K562 (cell line): Measurements from ENCODE around the gene ATXN7L2. TPM values are rescaled to one million over a fixed set of nuclear protein-coding genes. Genes with fewer than 3 reads are reported as not detected.

ENCODE experiments used
- BCLAF1 ChIP-seq, 2 experiments: fragments of 450-650 bp in 1 of 2; IDR thresholded peaks; 2 replicates each; pipeline ENCODE4 v1.6.1; 2011 to 2017; ENCODE audit warnings: low read depth in 2 of 2, antibody characterized with exemption in 1 of 2, borderline replicate concordance in 1 of 2, low read length in 1 of 2, mild to moderate bottlenecking in 1 of 2, mixed read lengths in 1 of 2; ENCODE audit not compliant: control insufficient read depth in 1 of 2
- HOMEZ ChIP-seq: fragments of 250-450 bp; sonication (Bioruptor Pico); IDR thresholded peaks from 2 replicates; pipeline ENCODE4 v1.4.0; 2020; ENCODE audit warnings: mild to moderate bottlenecking, moderate library complexity
- NCOA1 ChIP-seq: fragments of 450-650 bp; IDR thresholded peaks from 2 replicates; pipeline ENCODE4 v1.6.1; 2016; ENCODE audit warnings: low read depth
- ZFPM2 ChIP-seq: fragments of 250-450 bp; sonication (Bioruptor Pico); IDR thresholded peaks from 2 replicates; pipeline ENCODE4 v1.5.1; 2022; ENCODE audit warnings: mild to moderate bottlenecking
- ZNF407 ChIP-seq: fragments of 450-650 bp; IDR thresholded peaks from 2 replicates; pipeline ENCODE4 v1.6.1; 2016; ENCODE audit warnings: low read depth
- polyA plus RNA-seq, 8 experiments: library from polyadenylated mRNA; depleted of rRNA in 4 of 8; stranded (reverse) in 5 of 8; unstranded in 3 of 8; fragments of >200 nt; fragmentation: Nextera tagmentation in 2 of 8; fragmentation: Illumina TruSeq in 1 of 8; extraction: Ambion mirVana in 2 of 8; extraction: Trizol in 1 of 8; gene quantifications; 2 replicates each; pipeline versions ENCODE4 v1.2.1 to v1.2.3, GENCODE V29; 2011 to 2014; ENCODE audit warnings: inconsistent platforms in 1 of 8, missing spikeins in 1 of 8
- total RNA-seq, 7 experiments: library from RNA; depleted of rRNA in 6 of 7; stranded (reverse); fragments of >200 nt in 6 of 7; fragmentation: Illumina TruSeq in 2 of 7; extraction: Trizol in 2 of 7; gene quantifications; 2 replicates each; pipeline versions ENCODE4 v1.2.1 to v1.2.3, GENCODE V29; 2011 to 2021; ENCODE audit warnings: low replicate concordance in 1 of 7

ATXN7L2 gene
- total and polyA plus RNA-seq, 9 of the 15 experiments (the other 6 are each of a cell fraction or from before 2014, with no cell fraction given): 0.21 to 10.4 (median 5.8) TPM

GRCh38 chr1:109438798-109439297, 44.9 kb upstream of the ATXN7L2 start (continued):
- no peak for TF ChIP-seq ZNF407
- TF ChIP-seq ZFPM2: no peak
- TF ChIP-seq NCOA1: no peak
- TF ChIP-seq BCLAF1 (IDR thresholded peaks at IDR 0.05; ENCODE audit: borderline replicate concordance in 1 of 2, control insufficient read depth in 1 of 2, low read depth in 2 of 2, low read length in 1 of 2): no peak
- no peak for TF ChIP-seq HOMEZ
